ENCODE measurements around the gene LGALS3.
A peak's percentile ranks its signal among the peaks of the same experiment; 100 is the strongest.
"Not testable (repeated sequence)": the region's sequence is repeated elsewhere in the genome, so short reads cannot be mapped to it uniquely, and the experiment has no call there.

The LGALS3 gene

GRCh38 chr14:55129086-55129427 is at the start of gene LGALS3:
LGALS3 (plus strand) TSS chr14:55129252; CDS start chr14:55137374, 8,122 bp downstream.
- peak; percentile 13 for DNase-seq

GRCh38 chr14:55079961-55080360 is 49.1 kb upstream of the LGALS3 start:
- not testable (repeated sequence) for DNase-seq

- DNase-seq, result no peak
Measured at GRCh38 chr14:55084401-55085059, 44.5 kb upstream of the LGALS3 start.

- DNase-seq, result no peak
Measured at GRCh38 chr14:55085060-55085660, 43.9 kb upstream of the LGALS3 start.

- no peak for DNase-seq
Measured at GRCh38 chr14:55086938-55087337, 42.1 kb upstream of the LGALS3 start.

GRCh38 chr14:55088356-55088755 is 40.7 kb upstream of the LGALS3 start:
- DNase-seq, result no peak

- no peak for DNase-seq
Measured at GRCh38 chr14:55092341-55092740, 36.7 kb upstream of the LGALS3 start.

GRCh38 chr14:55094292-55095157 is 34.5 kb upstream of the LGALS3 start:
- no peak for DNase-seq

- DNase-seq, result no peak
Measured at GRCh38 chr14:55097881-55098560, 31.0 kb upstream of the LGALS3 start.

- DNase-seq, result no peak
Measured at GRCh38 chr14:55098561-55098898, 30.5 kb upstream of the LGALS3 start.

GRCh38 chr14:55099756-55100155 is 29.3 kb upstream of the LGALS3 start:
- no peak for DNase-seq

- DNase-seq, result no peak
Measured at GRCh38 chr14:55101698-55102097, 27.4 kb upstream of the LGALS3 start.

GRCh38 chr14:55102141-55102621 is 26.9 kb upstream of the LGALS3 start:
- peak; percentile 48 for DNase-seq

- DNase-seq, result peak; percentile 58
Measured at GRCh38 chr14:55103005-55103640, 25.9 kb upstream of the LGALS3 start.

GRCh38 chr14:55103971-55104954 is 24.8 kb upstream of the LGALS3 start:
- no peak for DNase-seq

- DNase-seq, result no peak
Measured at GRCh38 chr14:55105991-55106390, 23.1 kb upstream of the LGALS3 start.

- no peak for DNase-seq
Measured at GRCh38 chr14:55107766-55108554, 21.1 kb upstream of the LGALS3 start.

- no peak for DNase-seq
Measured at GRCh38 chr14:55109836-55110235, 19.2 kb upstream of the LGALS3 start.

- DNase-seq, result no peak
Measured at GRCh38 chr14:55111122-55111708, 17.8 kb upstream of the LGALS3 start.

GRCh38 chr14:55114720-55115119 is 14.3 kb upstream of the LGALS3 start:
- no peak for DNase-seq
